ENCODE data around the gene RAB20.
"Not testable (repeated sequence)": the region's sequence is repeated elsewhere in the genome, so short reads cannot be mapped to it uniquely, and the experiment has no call there.

- TF ChIP-seq ZBTB33 (IDR thresholded peaks at IDR 0.05; ENCODE audit: extremely low read depth, insufficient replicate concordance, low read length); YY1 (IDR thresholded peaks at IDR 0.05; ENCODE audit: extremely low read depth, insufficient replicate concordance, low read depth, low read length); SP1 (IDR thresholded peaks at IDR 0.05; ENCODE audit: low read depth); EZH2 (IDR thresholded peaks at IDR 0.05); ATF3 (IDR thresholded peaks at IDR 0.05); POLR2A (IDR thresholded peaks at IDR 0.05; ENCODE audit: borderline replicate concordance, extremely low read depth, insufficient read depth, insufficient read length): not testable (repeated sequence)
These were observed 44.8 kb upstream of the RAB20 start for GRCh38 chr13:110606281-110606680.

Data from HCT116 (cell line).